ENCODE results near the gene RRP15.

The RRP15 gene, protein sequence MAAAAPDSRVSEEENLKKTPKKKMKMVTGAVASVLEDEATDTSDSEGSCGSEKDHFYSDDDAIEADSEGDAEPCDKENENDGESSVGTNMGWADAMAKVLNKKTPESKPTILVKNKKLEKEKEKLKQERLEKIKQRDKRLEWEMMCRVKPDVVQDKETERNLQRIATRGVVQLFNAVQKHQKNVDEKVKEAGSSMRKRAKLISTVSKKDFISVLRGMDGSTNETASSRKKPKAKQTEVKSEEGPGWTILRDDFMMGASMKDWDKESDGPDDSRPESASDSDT

GRCh38 chr1:218284917-218285635 lies at the start of gene RRP15:
Gene RRP15 (plus strand): TSS chr1:218285293. CDS start chr1:218285317, 24 bp downstream.
- peak; percentile 74 to 89 for DNase-seq

- no peak for DNase-seq
These were observed 42.9 kb upstream of the RRP15 start for GRCh38 chr1:218242171-218242570.

DNA sequence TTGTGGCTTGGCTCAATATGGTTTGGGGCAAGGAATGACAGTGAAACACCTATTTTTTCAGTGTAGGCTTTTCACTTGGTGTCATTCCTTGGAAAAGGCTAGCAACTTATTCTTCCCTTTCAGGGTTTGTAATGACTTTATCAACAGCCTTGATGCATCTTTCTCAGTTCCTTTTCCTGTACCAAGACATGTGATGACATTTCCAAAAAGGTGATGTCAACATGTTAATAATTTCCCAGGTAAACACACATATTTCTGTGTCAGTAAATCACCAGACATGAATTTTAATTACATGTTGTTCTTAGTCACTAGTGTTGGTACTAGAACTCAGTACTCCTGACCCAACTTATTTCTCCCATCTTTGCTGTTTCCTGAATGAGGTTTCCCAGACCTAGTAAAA lies 37.8 kb upstream of the RRP15 start:
- DNase-seq: no peak

- DNase-seq: no peak
These were observed 35.6 kb upstream of the RRP15 start for GRCh38 chr1:218249338-218250140.

GRCh38 chr1:218250492-218250891 lies 34.6 kb upstream of the RRP15 start:
- DNase-seq: no peak

DNA sequence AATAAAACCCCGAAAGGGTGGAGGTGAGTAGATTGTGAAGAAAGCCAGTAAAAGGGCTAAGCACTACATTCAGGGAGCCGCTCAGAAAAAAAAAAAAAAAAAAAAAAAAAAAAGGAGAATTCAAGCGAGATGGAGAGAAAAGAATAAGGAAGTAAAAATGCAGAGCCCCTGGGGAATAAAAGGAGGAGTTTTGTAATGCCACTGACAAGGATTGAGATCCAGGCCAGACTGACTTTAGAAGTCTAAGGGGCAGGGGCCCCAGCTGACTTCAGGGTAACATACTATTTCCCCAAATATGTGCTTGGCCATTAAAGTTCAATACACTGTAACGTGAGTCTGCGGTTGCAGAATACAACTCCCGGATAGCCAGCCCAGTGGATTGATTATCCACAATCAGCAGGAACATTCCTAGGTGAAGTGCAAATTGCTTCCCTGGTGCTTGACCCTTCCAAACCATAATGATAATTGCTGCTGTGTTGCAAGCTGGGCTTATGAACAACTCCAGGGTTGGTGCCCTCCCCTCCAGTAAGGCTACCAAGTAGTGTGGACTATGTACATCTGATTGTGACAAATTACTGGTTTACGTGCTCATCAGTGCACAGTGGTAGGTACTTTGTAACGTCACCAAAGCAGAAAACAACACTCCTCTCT lies 30.7 kb upstream of the RRP15 start:
- no peak for DNase-seq

DNA sequence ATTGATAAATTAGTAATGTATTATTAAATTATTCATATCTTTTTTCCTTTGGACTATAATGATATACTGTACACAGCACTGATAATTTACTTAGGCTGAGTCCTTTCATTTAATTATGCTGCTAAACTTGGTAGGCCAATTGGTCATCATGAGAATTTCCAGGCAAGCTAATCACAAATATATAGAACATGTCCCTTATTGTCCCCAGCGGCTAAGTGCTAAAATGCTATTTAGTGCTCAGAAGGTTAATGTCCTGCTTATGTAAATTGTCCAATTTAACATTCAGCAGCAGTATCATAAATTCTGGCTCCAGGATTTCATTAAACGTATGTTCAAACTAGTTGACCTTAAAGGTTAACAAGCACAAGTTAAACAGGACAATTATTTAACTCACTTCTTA lies 30.0 kb upstream of the RRP15 start:
- no peak for DNase-seq

- DNase-seq: no peak
These were observed 27.7 kb upstream of the RRP15 start for GRCh38 chr1:218257371-218257770.

DNA sequence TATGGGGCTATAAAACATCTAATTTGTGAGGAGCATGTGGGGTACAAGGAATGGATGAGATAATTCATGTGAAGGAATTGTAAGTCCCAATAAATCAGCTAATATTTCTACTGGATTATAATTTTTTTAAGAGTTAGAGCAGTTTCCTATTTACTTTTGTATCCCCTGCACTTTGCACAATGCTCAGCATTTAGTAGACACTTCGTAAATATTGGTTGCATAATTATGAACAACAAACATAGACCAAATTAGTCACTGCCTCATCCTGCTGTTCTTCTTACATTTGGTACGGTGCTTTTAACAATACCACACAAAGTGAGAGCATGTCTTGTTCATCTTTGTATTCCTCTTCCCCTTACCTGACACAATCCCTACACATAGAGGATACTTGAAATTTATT lies 27.1 kb upstream of the RRP15 start:
- DNase-seq: no peak

GRCh38 chr1:218259339-218259738 lies 25.8 kb upstream of the RRP15 start:
- DNase-seq: no peak

GRCh38 chr1:218259800-218260199 lies 25.3 kb upstream of the RRP15 start:
- DNase-seq: peak in 1 of 2 experiments; percentile 27

GRCh38 chr1:218262259-218262658 lies 22.8 kb upstream of the RRP15 start:
- no peak for DNase-seq

DNA sequence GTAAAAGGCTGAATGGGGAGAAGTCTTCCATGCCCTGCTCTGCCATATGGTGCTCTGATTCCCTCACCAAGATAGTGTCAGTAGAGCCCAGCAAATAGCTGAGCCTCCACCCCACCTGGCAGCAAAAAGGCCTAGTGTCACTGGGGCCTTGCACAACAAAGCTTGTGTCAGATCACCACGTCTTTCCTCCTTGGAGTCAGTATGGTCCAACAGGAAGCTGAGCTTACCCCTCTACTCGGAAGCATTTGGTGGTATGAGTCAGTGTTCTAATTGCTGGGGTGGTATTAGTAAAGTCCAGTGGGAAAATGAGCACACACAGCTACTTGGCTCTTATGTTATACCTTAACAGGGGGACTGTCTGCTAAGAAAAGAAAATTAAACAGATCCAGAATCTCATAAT lies 18.7 kb upstream of the RRP15 start:
- no peak for DNase-seq

DNA sequence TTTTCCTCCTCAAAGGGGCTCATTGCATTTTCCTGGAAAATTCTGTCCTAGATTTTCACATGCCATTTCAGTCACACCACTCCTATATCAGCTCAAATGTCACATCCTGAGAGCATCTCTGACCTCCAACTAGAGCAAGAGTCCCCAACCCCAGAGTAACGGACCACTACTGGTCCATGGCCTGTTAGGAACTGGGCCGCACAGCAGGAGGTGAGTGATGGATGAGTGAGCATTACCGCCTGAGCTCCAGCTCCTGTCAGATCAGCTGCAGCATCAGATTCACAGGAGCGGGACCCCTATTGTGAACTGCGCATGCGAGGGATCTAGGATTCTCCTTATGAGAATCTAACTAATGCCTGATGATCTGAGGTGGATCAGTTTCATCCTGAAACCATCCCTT lies 12.7 kb upstream of the RRP15 start:
- no peak for DNase-seq

GRCh38 chr1:218273762-218274479 lies 11.2 kb upstream of the RRP15 start:
- no peak for DNase-seq

DNA sequence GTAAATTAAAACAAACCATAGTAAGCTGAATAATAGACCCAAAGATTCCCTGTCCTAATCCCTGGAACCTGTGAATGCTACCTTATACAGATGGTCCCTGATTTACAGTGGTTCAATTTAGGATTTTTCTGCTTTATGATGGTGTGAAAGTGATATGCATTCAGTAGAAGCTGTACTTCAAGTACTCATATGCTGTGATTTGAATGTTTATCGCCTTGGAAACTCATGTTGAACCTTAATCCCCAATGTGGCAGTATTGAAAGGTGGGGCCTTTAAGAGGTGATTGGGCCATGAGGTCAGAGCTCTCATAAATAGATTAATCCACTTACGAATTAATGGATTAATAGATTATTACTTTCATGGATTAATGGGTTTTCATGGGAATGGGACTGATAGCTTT lies 10.6 kb upstream of the RRP15 start:
- DNase-seq: no peak

DNA sequence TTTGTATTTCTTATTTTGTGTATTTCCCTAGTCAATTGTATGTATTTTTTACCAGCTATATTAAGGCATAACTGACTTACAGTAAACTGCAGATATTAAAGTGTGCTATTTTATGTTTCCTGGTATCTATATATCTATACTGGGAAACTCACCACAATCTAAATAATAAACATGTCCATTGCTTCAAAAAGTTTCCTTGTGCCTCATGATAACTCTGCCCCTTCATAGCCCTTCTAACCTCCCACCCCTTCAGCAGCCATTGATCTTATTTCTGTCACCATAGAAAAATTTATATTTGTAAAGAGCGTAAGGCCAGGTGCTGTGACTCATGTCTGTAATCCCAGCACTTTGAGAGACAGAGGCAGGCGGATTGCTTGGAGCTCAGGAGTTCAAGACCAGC lies 9.3 kb upstream of the RRP15 start:
- DNase-seq: no peak

DNA sequence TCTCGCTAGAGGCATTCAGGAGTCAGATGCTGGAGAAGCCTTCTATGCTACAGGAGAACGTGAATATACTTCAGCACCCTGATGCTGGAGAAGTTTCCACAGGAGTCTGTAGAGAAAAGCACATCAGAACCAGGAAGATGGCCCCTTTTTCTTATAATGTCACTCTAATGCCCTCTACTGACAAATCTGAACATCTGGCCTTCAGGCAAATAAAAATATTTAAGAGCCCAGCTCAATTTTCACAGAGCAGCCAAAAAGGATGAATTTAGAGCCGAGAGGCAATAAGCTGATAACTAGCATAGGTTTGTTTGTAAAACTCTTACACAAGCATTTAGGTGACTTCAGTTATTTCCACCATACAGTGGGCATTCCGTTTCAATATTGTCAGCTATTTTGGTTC lies 3.8 kb upstream of the RRP15 start:
- DNase-seq: no peak

DNA sequence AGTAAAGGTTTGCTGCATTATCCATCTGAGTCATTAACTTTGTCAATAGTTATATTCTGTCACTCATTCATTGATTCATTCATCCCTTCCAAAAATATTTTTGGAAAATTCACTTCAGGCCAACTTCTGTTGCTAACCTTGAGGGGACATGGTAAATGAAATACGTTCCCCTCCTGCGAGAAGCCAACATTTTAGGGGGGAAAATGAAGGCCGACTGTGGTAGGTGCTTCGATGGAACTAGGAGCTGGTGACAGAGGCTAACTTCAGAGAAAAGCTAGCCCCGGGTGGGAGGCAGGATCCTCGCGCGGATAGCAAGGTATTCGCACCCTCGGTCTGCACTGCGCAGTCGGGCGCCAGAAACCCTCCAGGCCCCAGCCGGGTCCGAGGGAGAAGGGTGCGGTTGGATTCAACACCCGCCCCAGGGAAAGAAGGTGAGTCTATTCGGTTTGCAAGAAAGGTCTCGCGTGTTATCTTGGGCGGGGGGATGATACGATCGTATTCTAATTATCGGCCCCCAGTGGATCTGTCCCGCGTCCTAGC lies 646 bp upstream of the RRP15 start:
- DNase-seq: peak in 1 of 2 experiments; percentile 46

DNA sequence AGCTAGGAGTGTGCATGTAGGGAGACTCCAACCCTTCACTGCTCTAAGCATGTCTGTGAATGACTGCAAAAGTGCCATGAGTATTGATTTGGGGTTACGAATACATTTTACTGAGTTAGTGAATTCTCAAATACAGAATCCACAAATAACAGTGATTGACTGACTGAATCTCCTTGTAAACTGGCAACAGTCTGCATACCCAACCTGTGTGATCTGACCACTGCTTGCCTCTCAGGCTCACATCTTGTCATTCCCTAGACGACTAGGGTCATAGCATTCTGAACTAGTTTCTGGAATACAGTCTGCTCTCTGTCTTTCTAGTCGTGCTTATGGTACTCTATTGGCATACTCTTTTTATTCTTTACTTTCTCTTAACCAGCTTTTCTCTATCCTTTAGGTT lies 7.4 kb downstream of the RRP15 start:
- no peak for DNase-seq

- no peak for DNase-seq
These were observed 9.5 kb downstream of the RRP15 start for GRCh38 chr1:218294546-218294945.

DNA sequence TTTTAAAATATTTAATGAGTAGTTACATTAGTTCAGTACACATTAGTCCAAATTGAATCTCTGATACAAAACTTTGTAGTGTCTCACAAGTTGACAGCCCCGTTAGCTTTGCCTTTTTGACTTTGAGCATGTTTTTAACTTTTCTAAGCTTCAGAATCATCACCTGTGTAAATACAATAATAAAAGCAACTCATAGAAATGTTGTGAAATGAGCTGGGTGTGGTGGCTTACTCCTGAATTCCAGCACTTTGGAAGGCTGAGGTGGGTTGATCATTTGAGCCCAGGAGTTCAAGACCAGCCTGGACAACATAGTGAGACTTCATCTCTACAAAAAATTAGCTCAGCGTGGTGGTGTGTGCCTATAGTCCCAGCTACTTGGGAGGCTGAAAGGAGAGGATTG lies 11.1 kb downstream of the RRP15 start:
- no peak for DNase-seq

All from NCI-H526 (cell line).